H1 (cell line): Measurements from ENCODE around the gene ZMYM2. TPM values are rescaled to one million over a fixed set of nuclear protein-coding genes. Genes with fewer than 3 reads are reported as not detected.

Source experiments
- CREB1 ChIP-seq: IDR thresholded peaks from 2 replicates; pipeline ENCODE4 v1.6.1; 2012; ENCODE audit warnings: inconsistent platforms
- GABPA ChIP-seq: IDR thresholded peaks from 2 replicates; pipeline ENCODE4 v1.6.1; 2011; ENCODE audit warnings: mild to moderate bottlenecking, low read length, moderate library complexity, borderline replicate concordance; ENCODE audit not compliant: insufficient read depth
- HDAC2 ChIP-seq, 2 experiments: fragments of 300-600 bp in 1 of 2; sonication (generic) in 1 of 2; IDR thresholded peaks; 2 replicates each; pipeline ENCODE4 v1.6.1; 2011 to 2012; ENCODE audit warnings: low read depth in 2 of 2, low read length in 2 of 2, mild to moderate bottlenecking in 2 of 2, moderate library complexity in 2 of 2, borderline replicate concordance in 1 of 2, inconsistent platforms in 1 of 2
- MAX ChIP-seq: IDR thresholded peaks from 2 replicates; pipeline ENCODE4 v1.6.1; 2012; ENCODE audit warnings: inconsistent platforms
- NANOG ChIP-seq: IDR thresholded peaks from 2 replicates; pipeline ENCODE4 v1.6.1; 2011; ENCODE audit warnings: low read length, low read depth, mild to moderate bottlenecking, inconsistent platforms; ENCODE audit not compliant: insufficient read depth, poor library complexity, severe bottlenecking
- RBBP5 ChIP-seq: IDR thresholded peaks from 2 replicates; pipeline ENCODE4 v1.7.1; 2012; ENCODE audit warnings: low read depth, mild to moderate bottlenecking, inconsistent platforms, low read length, moderate library complexity, borderline replicate concordance
- SIX5 ChIP-seq: IDR thresholded peaks from 2 replicates; pipeline ENCODE4 v1.6.1; 2011; ENCODE audit warnings: mild to moderate bottlenecking, low read depth, low read length
- SP2 ChIP-seq: IDR thresholded peaks from 2 replicates; pipeline ENCODE4 v1.6.1; 2012; ENCODE audit warnings: mild to moderate bottlenecking, low read length, inconsistent platforms
- TEAD4 ChIP-seq: IDR thresholded peaks from 2 replicates; pipeline ENCODE4 v1.6.1; 2012; ENCODE audit warnings: low read depth, low read length, inconsistent platforms, mixed read lengths
- polyA plus RNA-seq, 7 experiments: library from polyadenylated mRNA; depleted of rRNA in 3 of 7; stranded (reverse) in 5 of 7; unstranded in 2 of 7; fragments of >200 nt in 5 of 7; fragments of 200-250 nt in 2 of 7; gene quantifications; 1 replicate in 5 of 7; 2 replicates in 1 of 7; 4 replicates in 1 of 7; pipeline versions ENCODE4 v1.2.1 to v1.2.3, GENCODE V29; 2011 to 2013; ENCODE audit warnings: missing spikeins in 2 of 7, mixed read lengths in 2 of 7
- total RNA-seq: library from RNA; stranded (reverse); fragmentation: NEBNext Ultra II Directional; extraction: Animal tissue kit (Norgen Biotek cat#: 25700); gene quantifications from 2 replicates; pipeline ENCODE4 v1.2.1, GENCODE V29; 2021

The ZMYM2 gene
- total and polyA plus RNA-seq, 2 of the 8 experiments (the other 6 are each of a cell fraction or from before 2014, with no cell fraction given): 41.2 to 159 TPM

DNA sequence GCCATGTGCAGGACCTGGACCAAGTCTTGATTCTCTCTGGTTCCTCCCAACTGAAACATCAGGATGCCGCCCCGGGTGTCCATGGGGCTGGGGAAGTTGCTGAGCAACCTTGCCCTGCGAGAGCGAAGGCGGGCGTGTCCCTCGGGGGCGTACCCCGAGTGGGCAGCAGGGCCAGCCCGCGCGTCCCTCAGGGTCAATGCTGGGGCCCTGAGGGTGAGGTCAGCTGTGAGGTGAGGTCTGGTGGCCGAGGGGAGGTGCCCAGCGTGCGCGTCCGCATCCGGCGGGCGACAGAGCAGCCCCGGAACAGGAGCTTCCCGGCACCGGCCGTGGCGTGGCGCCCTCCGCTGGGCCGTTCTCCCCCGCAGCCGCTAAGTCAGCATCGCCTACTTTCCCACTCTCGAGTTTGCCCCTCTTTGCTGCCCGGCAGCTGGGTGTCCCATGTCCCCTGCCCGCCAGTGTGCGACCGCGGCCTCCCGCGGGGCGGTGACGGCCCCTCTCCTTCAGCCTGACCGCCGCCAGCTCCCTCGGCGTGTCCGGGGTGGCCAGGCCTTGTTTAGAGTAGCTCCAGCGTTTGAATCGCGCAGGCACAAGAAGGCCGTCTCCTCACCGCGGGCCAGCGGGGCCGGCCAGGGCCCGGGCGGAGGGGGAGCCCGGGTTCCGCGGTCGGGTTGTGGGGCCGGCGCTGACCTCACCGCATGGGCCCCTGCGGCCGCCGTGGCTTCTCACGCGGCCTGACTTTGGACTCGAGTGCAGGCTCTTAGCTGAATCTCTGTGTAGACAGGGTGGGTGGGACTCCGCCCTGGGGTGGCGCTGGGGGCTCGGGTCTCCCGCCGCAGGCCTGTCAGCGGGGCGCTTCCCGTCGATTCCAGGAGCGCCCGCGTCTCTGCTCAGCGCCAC, 169.3 kb downstream of the ZMYM2 start (continued):
- TF ChIP-seq HDAC2 (IDR thresholded peaks at IDR 0.05; ENCODE audit: borderline replicate concordance in 1 of 2, low read depth in 2 of 2, low read length in 2 of 2) (peak in 1 of 2 experiments; percentile 59; a peak in 2 of 4 replicates), SP2 (no peak), TEAD4 (no peak), SIX5 (no peak), RBBP5 (peak; percentile 32; the same call in 1 of the 2 replicates), MAX (peak; percentile 23; the same call in 1 of the 2 replicates), CREB1 (peak; percentile 26; the same call in 1 of the 2 replicates), GABPA (no peak), NANOG (no peak)
